IPS-18c (cell line): ENCODE measurements around the gene PKDREJ.
"Not testable (repeated sequence)": the region's sequence is repeated elsewhere in the genome, so short reads cannot be mapped to it uniquely, and the experiment has no call there.

Experiments
- H3K4me3 ChIP-seq: 2 replicates; pipeline ENCODE4 v1.7.0; 2013; ENCODE audit warnings: low read depth, mild to moderate bottlenecking, low read length, moderate library complexity; ENCODE audit not compliant: insufficient read depth
- H3K9me3 ChIP-seq: one replicate; pipeline ENCODE4 v1.6.1; 2013; ENCODE audit warnings: mild to moderate bottlenecking, low read length, moderate library complexity; ENCODE audit not compliant: control insufficient read depth, insufficient read depth

PKDREJ gene

GRCh38 chr22:46274381-46274780, 11.2 kb upstream of the PKDREJ start:
- Histone ChIP-seq H3K9me3 (no peaks in the 10 kb centered on the region), H3K4me3 (no peak overlapping the region)

- no peaks in the 10 kb centered on the region for H3K9me3 ChIP-seq
- H3K4me3 ChIP-seq: no peak overlapping the region
Measured at GRCh38 chr22:46273432-46274148, 10.4 kb upstream of the PKDREJ start.

GRCh38 chr22:46272762-46273431, 9.8 kb upstream of the PKDREJ start:
- H3K4me3 ChIP-seq: no peak overlapping the region
- no peaks in the 10 kb centered on the region for H3K9me3 ChIP-seq

GRCh38 chr22:46272196-46272595, 9.1 kb upstream of the PKDREJ start:
- Histone ChIP-seq H3K4me3 (no peak overlapping the region), H3K9me3 (no peaks in the 10 kb centered on the region)

- peaks cover 5% of the 10 kb centered on the region for H3K9me3 ChIP-seq
- no peak overlapping the region for H3K4me3 ChIP-seq
Measured at GRCh38 chr22:46269564-46269963, 6.4 kb upstream of the PKDREJ start.

GRCh38 chr22:46267431-46268279, 4.5 kb upstream of the PKDREJ start, which contains the start of gene TTC38:
TTC38 (plus strand) TSS chr22:46268008; CDS start chr22:46268040, 32 bp downstream.
- H3K4me3 ChIP-seq: peak within 1 kb of the TSS; percentile 75

GRCh38 chr22:46265627-46266026, 2.5 kb upstream of the PKDREJ start:
- not testable (repeated sequence) for H3K4me3 ChIP-seq, H3K9me3 ChIP-seq

More at GRCh38 chr22:46267431-46268279, 4.5 kb upstream of the PKDREJ start, which contains the start of gene TTC38:
- peaks cover 7% of the 10 kb centered on the region for H3K9me3 ChIP-seq

- H3K4me3 ChIP-seq: peak overlapping the region; percentile 15; the same call in 1 of the 2 replicates
- H3K9me3 ChIP-seq: peaks cover 11% of the 10 kb centered on the region
Measured at GRCh38 chr22:46264520-46264919, 1.4 kb upstream of the PKDREJ start.

GRCh38 chr22:46262449-46263215, 511 bp downstream of the PKDREJ start:
- peaks cover 11% of the 10 kb centered on the region for H3K9me3 ChIP-seq
- peak overlapping the region; percentile 20 for H3K4me3 ChIP-seq

GRCh38 chr22:46260038-46260437, 3.1 kb downstream of the PKDREJ start:
- peaks cover 11% of the 10 kb centered on the region for H3K9me3 ChIP-seq
- H3K4me3 ChIP-seq: no peak overlapping the region

GRCh38 chr22:46259374-46259773, 3.8 kb downstream of the PKDREJ start:
- H3K4me3 ChIP-seq: no peak overlapping the region
- peaks cover 10% of the 10 kb centered on the region for H3K9me3 ChIP-seq

GRCh38 chr22:46256358-46256958, 6.7 kb downstream of the PKDREJ start:
- peaks cover 8% of the 10 kb centered on the region for H3K9me3 ChIP-seq
- H3K4me3 ChIP-seq: no peak overlapping the region

- Histone ChIP-seq H3K4me3 (no peak overlapping the region), H3K9me3 (peaks cover 6% of the 10 kb centered on the region)
Measured at GRCh38 chr22:46251816-46252380, 11.2 kb downstream of the PKDREJ start.

- H3K4me3 ChIP-seq: no peak overlapping the region
- H3K9me3 ChIP-seq: peaks cover 2% of the 10 kb centered on the region
Measured at GRCh38 chr22:46251266-46251665, 11.9 kb downstream of the PKDREJ start.

- H3K4me3 ChIP-seq: peak overlapping the region; percentile 81
- H3K9me3 ChIP-seq: peaks cover 2% of the 10 kb centered on the region
Measured at GRCh38 chr22:46250783-46251125, 12.4 kb downstream of the PKDREJ start.

- Histone ChIP-seq H3K9me3 (peaks cover 2% of the 10 kb centered on the region), H3K4me3 (peak within 1 kb of the TSS; percentile 81)
Measured at GRCh38 chr22:46250035-46250782, 12.9 kb downstream of the PKDREJ start, which contains the start of gene CDPF1. CDPF1 (minus strand) TSS chr22:46250293; CDS start chr22:46248284, 2,009 bp downstream.
